Natural killer cell treated with Interleukin-12 subunit alpha and Interleukin-12 subunit beta and Interleukin-15 and Interleukin-18, amount 100 ng/mL, for 72 hours (primary cell): ENCODE measurements around the gene LRRTM3. TPM values are rescaled to one million over a fixed set of nuclear protein-coding genes. Genes with fewer than 3 reads are reported as not detected.

Experiments
- ATAC-seq, 2 donors: fragments of 150-1000 bp; cut with Tn5 transposase in 1 of 2; sonication (Bioruptor Pico), chemical (Tn5 transposase) in 1 of 2; 2 replicates each; pipeline ENCODE4 v1.10.0; 2021
- DNase-seq: peaks from one replicate; pipeline ENCODE4 v3.0.0; 2022; ENCODE audit warnings: low spot score
- H3K27ac Mint-ChIP-seq, 2 donors: 1 replicate in 1 of 2; 2 replicates in 1 of 2; pipeline ENCODE4 v1.8.0; 2022; ENCODE audit warnings: mixed read lengths in 2 of 2, mild to moderate bottlenecking in 1 of 2, moderate library complexity in 1 of 2
- H3K27me3 Mint-ChIP-seq, 2 donors: 1 replicate in 1 of 2; 2 replicates in 1 of 2; pipeline ENCODE4 v1.8.0; 2022; ENCODE audit warnings: mixed read lengths in 2 of 2
- H3K36me3 Mint-ChIP-seq: one replicate; pipeline ENCODE4 v1.8.0; 2022; ENCODE audit warnings: mixed read lengths
- H3K4me1 Mint-ChIP-seq, 2 donors: 1 replicate in 1 of 2; 2 replicates in 1 of 2; pipeline ENCODE4 v1.8.0; 2022; ENCODE audit warnings: low read depth in 2 of 2, mixed read lengths in 2 of 2, mild to moderate bottlenecking in 1 of 2
- H3K4me3 Mint-ChIP-seq: one replicate; pipeline ENCODE4 v1.8.0; 2022; ENCODE audit warnings: mixed read lengths
- H3K9me3 Mint-ChIP-seq: 2 replicates; pipeline ENCODE4 v1.8.0; 2022; ENCODE audit warnings: mixed read lengths
- total RNA-seq, 2 donors: library from RNA; stranded (reverse); gene quantifications; one replicate each; pipeline ENCODE4 v1.2.3, GENCODE V29; 2022

LRRTM3 gene
- total RNA-seq, result not detected

- H3K27ac Mint-ChIP-seq, result no peak within 1 kb of the TSS
- H3K4me3 Mint-ChIP-seq, result no peak within 1 kb of the TSS
- H3K36me3 Mint-ChIP-seq, result no peaks in the 10 kb centered on the region
- H3K4me1 Mint-ChIP-seq, result no peaks in the 10 kb centered on the region
- DNase-seq (no peak), ATAC-seq (no peak)
- H3K27me3 Mint-ChIP-seq, result peaks cover 8 to 10% of the 10 kb centered on the region in 2 donors
- peaks cover 4% of the 10 kb centered on the region for H3K9me3 Mint-ChIP-seq
Observed at GRCh38 chr10:66925896-66926715, at the start of gene LRRTM3. Gene LRRTM3, plus strand, starts transcription at chr10:66926036.

- ATAC-seq (no peak), DNase-seq (no peak)
- Mint-ChIP-seq H3K36me3 (no peaks in the 10 kb centered on the region), H3K27ac (no peak overlapping the region), H3K27me3 (no peaks in the 10 kb centered on the region), H3K9me3 (peaks cover 9% of the 10 kb centered on the region), H3K4me1 (no peaks in the 10 kb centered on the region), H3K4me3 (no peak overlapping the region)
Observed at GRCh38 chr10:66877361-66877760, 48.5 kb upstream of the LRRTM3 start.

GRCh38 chr10:66880292-66880691 is 45.5 kb upstream of the LRRTM3 start:
- ATAC-seq (no peak), DNase-seq (no peak)
- no peak overlapping the region for H3K4me3 Mint-ChIP-seq
- H3K27me3 Mint-ChIP-seq, result no peaks in the 10 kb centered on the region
- H3K4me1 Mint-ChIP-seq, result no peaks in the 10 kb centered on the region
- H3K27ac Mint-ChIP-seq, result no peak overlapping the region
- peaks cover 9% of the 10 kb centered on the region for H3K9me3 Mint-ChIP-seq
- H3K36me3 Mint-ChIP-seq, result no peaks in the 10 kb centered on the region

GRCh38 chr10:66880826-66881225 is 45.0 kb upstream of the LRRTM3 start:
- no peak overlapping the region for H3K27ac Mint-ChIP-seq
- DNase-seq (no peak), ATAC-seq (no peak)
- H3K27me3 Mint-ChIP-seq, result no peaks in the 10 kb centered on the region
- no peaks in the 10 kb centered on the region for H3K4me1 Mint-ChIP-seq
- H3K36me3 Mint-ChIP-seq, result no peaks in the 10 kb centered on the region
- peaks cover 9% of the 10 kb centered on the region for H3K9me3 Mint-ChIP-seq
- H3K4me3 Mint-ChIP-seq, result no peak overlapping the region

- no peaks in the 10 kb centered on the region for H3K36me3 Mint-ChIP-seq
- H3K4me1 Mint-ChIP-seq, result no peaks in the 10 kb centered on the region
- H3K4me3 Mint-ChIP-seq, result no peak overlapping the region
- H3K9me3 Mint-ChIP-seq, result peaks cover 14% of the 10 kb centered on the region
- ATAC-seq (no peak), DNase-seq (no peak)
- H3K27me3 Mint-ChIP-seq, result no peaks in the 10 kb centered on the region
- no peak overlapping the region for H3K27ac Mint-ChIP-seq
Observed at GRCh38 chr10:66881814-66882213, 44.0 kb upstream of the LRRTM3 start.

- Mint-ChIP-seq H3K36me3 (no peaks in the 10 kb centered on the region), H3K4me3 (no peak overlapping the region), H3K9me3 (peaks cover 14% of the 10 kb centered on the region), H3K27me3 (no peaks in the 10 kb centered on the region), H3K4me1 (no peaks in the 10 kb centered on the region), H3K27ac (no peak overlapping the region)
- DNase-seq (no peak), ATAC-seq (no peak)
Observed at GRCh38 chr10:66882271-66882670, 43.6 kb upstream of the LRRTM3 start.

- DNase-seq (no peak), ATAC-seq (no peak)
- Mint-ChIP-seq H3K27me3 (no peaks in the 10 kb centered on the region), H3K9me3 (peaks cover 18% of the 10 kb centered on the region), H3K4me1 (no peaks in the 10 kb centered on the region), H3K4me3 (no peak overlapping the region), H3K36me3 (peaks cover 6% of the 10 kb centered on the region), H3K27ac (no peak overlapping the region)
Observed at GRCh38 chr10:66886848-66887247, 39.0 kb upstream of the LRRTM3 start.

GRCh38 chr10:66888237-66888636 is 37.6 kb upstream of the LRRTM3 start:
- Mint-ChIP-seq H3K27me3 (no peaks in the 10 kb centered on the region), H3K36me3 (peaks cover 6% of the 10 kb centered on the region), H3K27ac (no peak overlapping the region), H3K4me1 (no peaks in the 10 kb centered on the region), H3K4me3 (no peak overlapping the region), H3K9me3 (peaks cover 15% of the 10 kb centered on the region)
- ATAC-seq, result no peak
- no peak for DNase-seq

GRCh38 chr10:66892871-66893270 is 33.0 kb upstream of the LRRTM3 start:
- DNase-seq (no peak), ATAC-seq (no peak)
- Mint-ChIP-seq H3K9me3 (peaks cover 10% of the 10 kb centered on the region), H3K36me3 (peaks cover 6% of the 10 kb centered on the region), H3K4me1 (no peaks in the 10 kb centered on the region), H3K27me3 (no peaks in the 10 kb centered on the region), H3K27ac (no peak overlapping the region), H3K4me3 (no peak overlapping the region)

GRCh38 chr10:66910671-66911070 is 15.2 kb upstream of the LRRTM3 start:
- H3K4me3 Mint-ChIP-seq, result no peak overlapping the region
- H3K27me3 Mint-ChIP-seq, result no peaks in the 10 kb centered on the region
- no peak overlapping the region for H3K27ac Mint-ChIP-seq
- H3K4me1 Mint-ChIP-seq, result no peaks in the 10 kb centered on the region
- H3K36me3 Mint-ChIP-seq, result no peaks in the 10 kb centered on the region
- DNase-seq, result no peak
- H3K9me3 Mint-ChIP-seq, result peaks cover 7% of the 10 kb centered on the region
- ATAC-seq, result no peak

GRCh38 chr10:66916030-66916429 is 9.8 kb upstream of the LRRTM3 start:
- no peak for ATAC-seq
- Mint-ChIP-seq H3K4me1 (no peaks in the 10 kb centered on the region), H3K27me3 (no peaks in the 10 kb centered on the region), H3K4me3 (no peak overlapping the region), H3K27ac (no peak overlapping the region), H3K9me3 (peaks cover 8% of the 10 kb centered on the region), H3K36me3 (no peaks in the 10 kb centered on the region)
- no peak for DNase-seq

- Mint-ChIP-seq H3K4me1 (no peaks in the 10 kb centered on the region), H3K9me3 (peaks cover 12% of the 10 kb centered on the region)
Observed at GRCh38 chr10:66917104-66917503, 8.7 kb upstream of the LRRTM3 start.

GRCh38 chr10:66919248-66919647 is 6.6 kb upstream of the LRRTM3 start:
- Mint-ChIP-seq H3K4me3 (no peak overlapping the region), H3K27ac (no peak overlapping the region), H3K9me3 (peaks cover 9% of the 10 kb centered on the region)

More at GRCh38 chr10:66917104-66917503, 8.7 kb upstream of the LRRTM3 start:
- Mint-ChIP-seq H3K27ac (no peak overlapping the region), H3K36me3 (no peaks in the 10 kb centered on the region), H3K4me3 (no peak overlapping the region), H3K27me3 (no peaks in the 10 kb centered on the region)
- ATAC-seq, result no peak
- DNase-seq, result no peak

GRCh38 chr10:66924674-66925345 is 1.0 kb upstream of the LRRTM3 start:
- no peak for ATAC-seq
- Mint-ChIP-seq H3K9me3 (peaks cover 4% of the 10 kb centered on the region), H3K4me1 (no peaks in the 10 kb centered on the region), H3K27me3 (peaks cover 8 to 10% of the 10 kb centered on the region in 2 donors), H3K4me3 (no peak overlapping the region), H3K36me3 (no peaks in the 10 kb centered on the region), H3K27ac (no peak overlapping the region)
- no peak for DNase-seq

More at GRCh38 chr10:66919248-66919647, 6.6 kb upstream of the LRRTM3 start:
- H3K36me3 Mint-ChIP-seq, result no peaks in the 10 kb centered on the region
- no peaks in the 10 kb centered on the region for H3K4me1 Mint-ChIP-seq
- no peak for ATAC-seq
- H3K27me3 Mint-ChIP-seq, result no peaks in the 10 kb centered on the region
- DNase-seq, result no peak
